K562 (cell line): Measurements from ENCODE around the gene PIN1. TPM values are rescaled to one million over a fixed set of nuclear protein-coding genes. Genes with fewer than 3 reads are reported as not detected.
A peak's percentile ranks its signal among the peaks of the same experiment; 100 is the strongest.

Experiments used
- CREB3 ChIP-seq: fragments of 450-650 bp; conservative IDR thresholded peaks from 2 replicates; pipeline ENCODE4 v1.6.1; 2016; ENCODE audit warnings: missing genetic modification characterization, low read depth, mild to moderate bottlenecking, missing compliant biosample characterization, moderate library complexity
- HINFP ChIP-seq: fragments of 450-650 bp; conservative IDR thresholded peaks from 2 replicates; pipeline ENCODE4 v1.6.1; 2016; ENCODE audit warnings: missing genetic modification characterization, low read depth, mild to moderate bottlenecking, control low read depth, missing compliant biosample characterization
- HIVEP1 ChIP-seq: fragments of 250-450 bp; sonication (Bioruptor Pico); IDR thresholded peaks from 2 replicates; pipeline ENCODE4 v1.4.0; 2020; ENCODE audit warnings: mild to moderate bottlenecking
- JUND ChIP-seq, 2 experiments: IDR thresholded peaks; 2 replicates in 1 of 2; 3 replicates in 1 of 2; pipeline ENCODE4 v1.6.1; 2011; ENCODE audit warnings: borderline replicate concordance in 2 of 2, low read depth in 2 of 2, low read length in 2 of 2, improper control_type of control experiment in 1 of 2, missing biosample characterization in 1 of 2, missing genetic modification characterization in 1 of 2, missing genetic modification reagents in 1 of 2
- LARP7 ChIP-seq: fragments of 450-650 bp; IDR thresholded peaks from 2 replicates; pipeline ENCODE4 v1.6.1; 2016
- MTA1 ChIP-seq: fragments of 450-650 bp; IDR thresholded peaks from 2 replicates; pipeline ENCODE4 v1.6.1; 2017; ENCODE audit warnings: borderline replicate concordance
- PCBP2 ChIP-seq: fragments of 200-400 bp; formaldehyde crosslinking; IDR thresholded peaks from 2 replicates; pipeline ENCODE4 v1.6.1; 2018; ENCODE audit warnings: low read length, low read depth, mild to moderate bottlenecking, moderate library complexity; ENCODE audit not compliant: poor library complexity, severe bottlenecking
- XRCC5 ChIP-seq: fragments of 200-400 bp; formaldehyde crosslinking; IDR thresholded peaks from 2 replicates; pipeline ENCODE4 v1.6.1; 2017; ENCODE audit warnings: low read depth, mild to moderate bottlenecking, low read length
- ZBTB8A ChIP-seq: fragments of 450-650 bp; IDR thresholded peaks from 2 replicates; pipeline ENCODE4 v1.6.1; 2018; ENCODE audit warnings: mild to moderate bottlenecking, moderate library complexity; ENCODE audit not compliant: partially characterized antibody
- ZNF124 ChIP-seq: sonication (generic); formaldehyde crosslinking; IDR thresholded peaks from 2 replicates; pipeline ENCODE4 v1.8.1; 2022; ENCODE audit warnings: missing genetic modification reagents
- ZNF212 ChIP-seq: fragments of 450-650 bp; formaldehyde crosslinking; IDR thresholded peaks from 2 replicates; pipeline ENCODE4 v1.4.0; 2020; ENCODE audit warnings: mild to moderate bottlenecking
- ZNF518B ChIP-seq: fragments of 250-450 bp; sonication (Bioruptor Pico); IDR thresholded peaks from 2 replicates; pipeline ENCODE4 v1.5.0; 2021; ENCODE audit warnings: mild to moderate bottlenecking, moderate library complexity
- polyA plus RNA-seq, 8 experiments: library from polyadenylated mRNA; depleted of rRNA in 4 of 8; stranded (reverse) in 5 of 8; unstranded in 3 of 8; fragments of >200 nt; fragmentation: Nextera tagmentation in 2 of 8; fragmentation: Illumina TruSeq in 1 of 8; extraction: Ambion mirVana in 2 of 8; extraction: Trizol in 1 of 8; gene quantifications; 2 replicates each; pipeline versions ENCODE4 v1.2.1 to v1.2.3, GENCODE V29; 2011 to 2014; ENCODE audit warnings: inconsistent platforms in 1 of 8, missing spikeins in 1 of 8
- total RNA-seq, 7 experiments: library from RNA; depleted of rRNA in 6 of 7; stranded (reverse); fragments of >200 nt in 6 of 7; fragmentation: Illumina TruSeq in 2 of 7; extraction: Trizol in 2 of 7; gene quantifications; 2 replicates each; pipeline versions ENCODE4 v1.2.1 to v1.2.3, GENCODE V29; 2011 to 2021; ENCODE audit warnings: low replicate concordance in 1 of 7
- TF ChIP-seq, protein P1 (sequence below): fragments of 250-450 bp; sonication (Bioruptor Pico); IDR thresholded peaks from 2 replicates; pipeline ENCODE4 v1.9.0; 2021; ENCODE audit warnings: mild to moderate bottlenecking
- TF ChIP-seq, protein P2 (sequence below): fragments of 450-650 bp; IDR thresholded peaks from one replicate; pipeline ENCODE4 v1.6.1; 2018; ENCODE audit warnings: mild to moderate bottlenecking, moderate library complexity; ENCODE audit not compliant: partially characterized antibody

Gene PIN1
- total and polyA plus RNA-seq, 9 of the 15 experiments (the other 6 are each of a cell fraction or from before 2014, with no cell fraction given) = 1.6 to 178 (median 42.5) TPM

GRCh38 chr19:9818734-9819595, 16.2 kb upstream of the PIN1 start, which contains the start of gene FBXL12 (continued):
- TF ChIP-seq, protein P1, sequence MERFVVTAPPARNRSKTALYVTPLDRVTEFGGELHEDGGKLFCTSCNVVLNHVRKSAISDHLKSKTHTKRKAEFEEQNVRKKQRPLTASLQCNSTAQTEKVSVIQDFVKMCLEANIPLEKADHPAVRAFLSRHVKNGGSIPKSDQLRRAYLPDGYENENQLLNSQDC = no peak
- TF ChIP-seq JUND (IDR thresholded peaks at IDR 0.05; ENCODE audit: borderline replicate concordance, low read depth, low read length) (peak; percentile 30; the same call in 1 of the 2 replicates), JUND (tag; IDR thresholded peaks at IDR 0.05; ENCODE audit: borderline replicate concordance, low read depth, low read length) (no peak), ZNF212 (CRISPR knock-in tag) (no peak), HIVEP1 (no peak), CREB3 (tag) (no peak), XRCC5 (no peak), HINFP (tag) (no peak), ZNF124 (CRISPR knock-in tag) (no peak), ZBTB8A (no peak), LARP7 (no peak), PCBP2 (no peak), ZNF518B (CRISPR knock-in tag) (no peak), MTA1 (peak; percentile 70; the same call in 1 of the 2 replicates)
- TF ChIP-seq, protein P2, sequence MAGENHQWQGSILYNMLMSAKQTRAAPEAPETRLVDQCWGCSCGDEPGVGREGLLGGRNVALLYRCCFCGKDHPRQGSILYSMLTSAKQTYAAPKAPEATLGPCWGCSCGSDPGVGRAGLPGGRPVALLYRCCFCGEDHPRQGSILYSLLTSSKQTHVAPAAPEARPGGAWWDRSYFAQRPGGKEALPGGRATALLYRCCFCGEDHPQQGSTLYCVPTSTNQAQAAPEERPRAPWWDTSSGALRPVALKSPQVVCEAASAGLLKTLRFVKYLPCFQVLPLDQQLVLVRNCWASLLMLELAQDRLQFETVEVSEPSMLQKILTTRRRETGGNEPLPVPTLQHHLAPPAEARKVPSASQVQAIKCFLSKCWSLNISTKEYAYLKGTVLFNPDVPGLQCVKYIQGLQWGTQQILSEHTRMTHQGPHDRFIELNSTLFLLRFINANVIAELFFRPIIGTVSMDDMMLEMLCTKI = no peak
